Measurements from ENCODE around the gene PTPN5.

GRCh38 chr11:18794956-18795355 is 3.4 kb upstream of the PTPN5 start:
- TF ChIP-seq CTCF (IDR thresholded peaks at IDR 0.05) (no peak), POLR2AphosphoS5 (IDR thresholded peaks at IDR 0.05; ENCODE audit: low read depth, low read length) (no peak), SIN3A (IDR thresholded peaks at IDR 0.05; ENCODE audit: borderline replicate concordance, insufficient read depth, low read depth, low read length) (no peak)
